RWPE2 (cell line): ENCODE results near the gene ZNF532.

ENCODE experiments used
- ATAC-seq: fragments of 200-7000 bp; cut with Tn5 transposase; 3 replicates; pipeline ENCODE4 v1.9.1; 2021; ENCODE audit warnings: low read depth
- DNase-seq: peaks from one replicate; pipeline ENCODE4 v3.0.0-alpha.2; 2020; ENCODE audit warnings: low spot score
- H3K27ac ChIP-seq: fragments of 450-650 bp; 2 replicates; pipeline ENCODE4 v1.5.1; 2017; ENCODE audit warnings: mild to moderate bottlenecking; ENCODE audit not compliant: poor library complexity, severe bottlenecking
- H3K27me3 ChIP-seq: fragments of 250-450 bp; sonication (Bioruptor Pico); 2 replicates; pipeline ENCODE4 v1.5.1; 2021; ENCODE audit warnings: mild to moderate bottlenecking, moderate library complexity; ENCODE audit not compliant: insufficient read depth, poor library complexity, severe bottlenecking
- H3K36me3 ChIP-seq: fragments of 250-450 bp; sonication (Bioruptor Pico); 2 replicates; pipeline ENCODE4 v1.5.1; 2020; ENCODE audit warnings: low read depth, mild to moderate bottlenecking, moderate library complexity
- H3K4me1 ChIP-seq: fragments of 250-450 bp; sonication (Bioruptor Pico); 2 replicates; pipeline ENCODE4 v1.5.1; 2021; ENCODE audit warnings: mild to moderate bottlenecking, moderate library complexity; ENCODE audit not compliant: insufficient read depth, poor library complexity, severe bottlenecking
- H3K4me3 ChIP-seq: fragments of 250-450 bp; sonication (Bioruptor Pico); 2 replicates; pipeline ENCODE4 v1.5.1; 2021; ENCODE audit warnings: mild to moderate bottlenecking, moderate library complexity; ENCODE audit not compliant: severe bottlenecking
- H3K9me3 ChIP-seq: fragments of 250-450 bp; sonication (Bioruptor Pico); 2 replicates; pipeline ENCODE4 v1.5.1; 2021; ENCODE audit warnings: mild to moderate bottlenecking, moderate library complexity; ENCODE audit not compliant: severe bottlenecking
- CTCF ChIP-seq: fragments of 450-650 bp; IDR thresholded peaks from one replicate; pipeline ENCODE4 v1.5.1; 2017; ENCODE audit warnings: mild to moderate bottlenecking, moderate library complexity; ENCODE audit not compliant: poor library complexity, severe bottlenecking

Gene ZNF532

GRCh38 chr18:58941426-58942099 is 76.9 kb downstream of the ZNF532 start:
- Histone ChIP-seq H3K36me3 (peaks cover 11% of the 10 kb centered on the region; the same call in 1 of the 2 replicates), H3K27me3 (no peaks in the 10 kb centered on the region), H3K4me1 (peaks cover 13% of the 10 kb centered on the region), H3K4me3 (no peak overlapping the region), H3K27ac (no peak overlapping the region), H3K9me3 (no peaks in the 10 kb centered on the region)
- ATAC-seq (no peak), DNase-seq (no peak)
- no peak for TF ChIP-seq CTCF

GRCh38 chr18:58943896-58944295 is 79.2 kb downstream of the ZNF532 start:
- Histone ChIP-seq H3K27ac (no peak overlapping the region), H3K27me3 (no peaks in the 10 kb centered on the region), H3K4me3 (no peak overlapping the region), H3K9me3 (no peaks in the 10 kb centered on the region), H3K36me3 (peaks cover 4% of the 10 kb centered on the region; the same call in 1 of the 2 replicates), H3K4me1 (no peaks in the 10 kb centered on the region)
- DNase-seq (no peak), ATAC-seq (no peak)
- no peak for TF ChIP-seq CTCF

GRCh38 chr18:58947136-58947732 is 82.6 kb downstream of the ZNF532 start:
- H3K27ac ChIP-seq: no peak overlapping the region
- no peaks in the 10 kb centered on the region for H3K9me3 ChIP-seq
- DNase-seq (no peak), ATAC-seq (no peak)
- no peak overlapping the region for H3K4me3 ChIP-seq
- no peaks in the 10 kb centered on the region for H3K27me3 ChIP-seq
- H3K4me1 ChIP-seq: no peaks in the 10 kb centered on the region
- TF ChIP-seq CTCF: no peak
- H3K36me3 ChIP-seq: peaks cover 6% of the 10 kb centered on the region

GRCh38 chr18:58949031-58949430 is 84.4 kb downstream of the ZNF532 start:
- no peaks in the 10 kb centered on the region for H3K27me3 ChIP-seq
- H3K36me3 ChIP-seq: peaks cover 8% of the 10 kb centered on the region
- no peaks in the 10 kb centered on the region for H3K4me1 ChIP-seq
- DNase-seq: no peak
- no peak for TF ChIP-seq CTCF
- H3K4me3 ChIP-seq: no peak overlapping the region
- no peaks in the 10 kb centered on the region for H3K9me3 ChIP-seq
- no peak overlapping the region for H3K27ac ChIP-seq
- ATAC-seq: no peak
